Gastrocnemius medialis (tissue), 4 donors: Measurements from ENCODE around the gene C9orf78.

ENCODE experiments used
- CTCF ChIP-seq, 5 experiments: fragments of 450-650 bp in 3 of 5; fragments of 200-600 bp in 2 of 5; sonication (generic) in 2 of 5; IDR thresholded peaks in 4 of 5; conservative IDR thresholded peaks in 1 of 5; 1 replicate in 4 of 5; 2 replicates in 1 of 5; pipeline ENCODE4 v1.5.1; 2016 to 2019; ENCODE audit warnings: antibody characterized with exemption in 5 of 5, mild to moderate bottlenecking in 3 of 5, moderate library complexity in 3 of 5
- POLR2A ChIP-seq, 2 donors: fragments of 450-650 bp; IDR thresholded peaks; one replicate each; pipeline ENCODE4 v1.6.1; 2017; ENCODE audit warnings: antibody characterized with exemption in 2 of 2, mild to moderate bottlenecking in 2 of 2, moderate library complexity in 2 of 2

- no peak for TF ChIP-seq CTCF (IDR thresholded peaks at IDR 0.05 in 4 of 5, conservative IDR thresholded peaks at IDR 0.05 in 1 of 5)
- no peak for TF ChIP-seq POLR2A (IDR thresholded peaks at IDR 0.05)
Measured at GRCh38 chr9:129880654-129881546, 45.8 kb upstream of the C9orf78 start.
